Measurements from ENCODE around the gene NUDT5.

- TF ChIP-seq POLR2AphosphoS5 (IDR thresholded peaks at IDR 0.05), result no peak
- TF ChIP-seq, protein P1, sequence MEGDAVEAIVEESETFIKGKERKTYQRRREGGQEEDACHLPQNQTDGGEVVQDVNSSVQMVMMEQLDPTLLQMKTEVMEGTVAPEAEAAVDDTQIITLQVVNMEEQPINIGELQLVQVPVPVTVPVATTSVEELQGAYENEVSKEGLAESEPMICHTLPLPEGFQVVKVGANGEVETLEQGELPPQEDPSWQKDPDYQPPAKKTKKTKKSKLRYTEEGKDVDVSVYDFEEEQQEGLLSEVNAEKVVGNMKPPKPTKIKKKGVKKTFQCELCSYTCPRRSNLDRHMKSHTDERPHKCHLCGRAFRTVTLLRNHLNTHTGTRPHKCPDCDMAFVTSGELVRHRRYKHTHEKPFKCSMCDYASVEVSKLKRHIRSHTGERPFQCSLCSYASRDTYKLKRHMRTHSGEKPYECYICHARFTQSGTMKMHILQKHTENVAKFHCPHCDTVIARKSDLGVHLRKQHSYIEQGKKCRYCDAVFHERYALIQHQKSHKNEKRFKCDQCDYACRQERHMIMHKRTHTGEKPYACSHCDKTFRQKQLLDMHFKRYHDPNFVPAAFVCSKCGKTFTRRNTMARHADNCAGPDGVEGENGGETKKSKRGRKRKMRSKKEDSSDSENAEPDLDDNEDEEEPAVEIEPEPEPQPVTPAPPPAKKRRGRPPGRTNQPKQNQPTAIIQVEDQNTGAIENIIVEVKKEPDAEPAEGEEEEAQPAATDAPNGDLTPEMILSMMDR (IDR thresholded peaks at IDR 0.05), result no peak
Observed at GRCh38 chr10:12160664-12161063, 35.0 kb downstream of the NUDT5 start.

Data from gastroesophageal sphincter (tissue), 3 donors.